Keratinocyte (primary cell): ENCODE data around the gene TAF11L6. TPM values are rescaled to one million over a fixed set of nuclear protein-coding genes. Genes with fewer than 3 reads are reported as not detected.
"Not testable (repeated sequence)": the region's sequence is repeated elsewhere in the genome, so short reads cannot be mapped to it uniquely, and the experiment has no call there.

Experiments used
- DNase-seq: peaks from one replicate; pipeline ENCODE4 v3.0.0-alpha.2; 2011; ENCODE audit warnings: low read depth, missing footprints, low spot score
- FAIRE-seq: peaks from 2 replicates; lab custom pipeline; 2011; peaks lifted over from hg19 to GRCh38; lab: Jason Lieb, UNC
- H2AFZ ChIP-seq: 2 replicates; pipeline ENCODE4 v1.6.0; 2012; ENCODE audit warnings: low read length, control low read depth, inconsistent platforms; ENCODE audit not compliant: control insufficient read depth
- H3K27ac ChIP-seq: 2 replicates; pipeline ENCODE4 v1.5.1; 2011; ENCODE audit warnings: low read length; ENCODE audit not compliant: control insufficient read depth, insufficient read depth
- H3K27me3 ChIP-seq: 3 replicates; pipeline ENCODE4 v1.6.0; 2011; ENCODE audit warnings: low read length; ENCODE audit not compliant: control insufficient read depth, insufficient read depth; ENCODE audit errors: extremely low read depth
- H3K36me3 ChIP-seq, 2 experiments: 2 replicates in 1 of 2; 3 replicates in 1 of 2; pipeline ENCODE4 v1.5.1; 2011; ENCODE audit warnings: low read length in 2 of 2, mild to moderate bottlenecking in 1 of 2; ENCODE audit not compliant: control insufficient read depth in 2 of 2, insufficient read depth in 2 of 2; ENCODE audit errors: extremely low read depth in 1 of 2
- H3K4me1 ChIP-seq: 3 replicates; pipeline ENCODE4 v1.5.1; 2011; ENCODE audit warnings: low read length; ENCODE audit not compliant: control insufficient read depth, insufficient read depth; ENCODE audit errors: extremely low read depth
- H3K4me2 ChIP-seq: 3 replicates; pipeline ENCODE4 v1.6.0; 2011; ENCODE audit warnings: low read depth, low read length; ENCODE audit not compliant: control insufficient read depth, insufficient read depth; ENCODE audit errors: extremely low read depth
- H3K4me3 ChIP-seq, 3 experiments: fragments of 200-600 bp in 1 of 3; sonication (generic) in 1 of 3; 2 replicates in 2 of 3; 3 replicates in 1 of 3; pipeline ENCODE4 v1.5.1; 2011 to 2016; ENCODE audit warnings: low read length in 3 of 3, mild to moderate bottlenecking in 3 of 3, control low read depth in 2 of 3, inconsistent platforms in 1 of 3, low read depth in 1 of 3, mixed read lengths in 1 of 3, mixed run types in 1 of 3, moderate library complexity in 1 of 3; ENCODE audit not compliant: control insufficient read depth in 2 of 3, insufficient read depth in 2 of 3; ENCODE audit errors: extremely low read depth in 1 of 3
- H3K79me2 ChIP-seq: 2 replicates; pipeline ENCODE4 v1.6.0; 2012; ENCODE audit warnings: low read length; ENCODE audit not compliant: control insufficient read depth, insufficient read depth
- H3K9ac ChIP-seq: 3 replicates; pipeline ENCODE4 v1.6.0; 2011; ENCODE audit warnings: low read length; ENCODE audit not compliant: control insufficient read depth, insufficient read depth; ENCODE audit errors: extremely low read depth
- H3K9me1 ChIP-seq: 3 replicates; pipeline ENCODE4 v1.6.0; 2011; ENCODE audit warnings: low read length; ENCODE audit not compliant: control insufficient read depth, insufficient read depth; ENCODE audit errors: extremely low read depth
- H3K9me3 ChIP-seq: 2 replicates; pipeline ENCODE4 v1.5.1; 2012; ENCODE audit warnings: low read depth, low read length; ENCODE audit not compliant: control insufficient read depth
- H4K20me1 ChIP-seq: 3 replicates; pipeline ENCODE4 v1.6.0; 2011; ENCODE audit warnings: low read length; ENCODE audit not compliant: control insufficient read depth, insufficient read depth; ENCODE audit errors: extremely low read depth
- EZH2 ChIP-seq: IDR thresholded peaks from one replicate; pipeline ENCODE4 v1.6.1; 2012; ENCODE audit warnings: inconsistent platforms, mild to moderate bottlenecking, low read length, moderate library complexity
- dilution Hi-C: fragments of 300-500 bp; cut with MboI; formaldehyde crosslinking; loops from one replicate; pipeline ENCODE4 v1.7.0; 2020; ENCODE audit warnings: low sequenced_read_pairs; ENCODE audit not compliant: extremely low pct_ligation_motif_present
- polyA plus RNA-seq, 5 experiments: library from polyadenylated mRNA; depleted of rRNA in 3 of 5; stranded (reverse) in 3 of 5; stranded (forward) in 1 of 5; unstranded in 1 of 5; fragments of >200 nt; gene quantifications; 1 replicate in 1 of 5; 2 replicates in 3 of 5; 3 replicates in 1 of 5; pipeline versions ENCODE4 v1.2.1 to v1.2.3, GENCODE V29; 2011 to 2012; ENCODE audit warnings: missing spikeins in 2 of 5, low read depth in 1 of 5, low replicate concordance in 1 of 5
- TF ChIP-seq, protein P1 (sequence below), 3 experiments: IDR thresholded peaks in 1 of 3; conservative IDR thresholded peaks in 1 of 3; optimal IDR thresholded peaks in 1 of 3; 2 replicates in 2 of 3; 3 replicates in 1 of 3; pipeline versions ENCODE3 to v1.5.1; 2011; ENCODE audit warnings: low read length in 3 of 3, mild to moderate bottlenecking in 3 of 3, moderate library complexity in 2 of 3, control low read depth in 1 of 3, inconsistent platforms in 1 of 3; ENCODE audit not compliant: insufficient read depth in 2 of 3; ENCODE audit errors: extremely low read depth in 1 of 3

The TAF11L6 gene
- polyA plus RNA-seq, 1 donor (not counting 4 experiments of a cell fraction or from before 2014, with no cell fraction given): not detected

DNA sequence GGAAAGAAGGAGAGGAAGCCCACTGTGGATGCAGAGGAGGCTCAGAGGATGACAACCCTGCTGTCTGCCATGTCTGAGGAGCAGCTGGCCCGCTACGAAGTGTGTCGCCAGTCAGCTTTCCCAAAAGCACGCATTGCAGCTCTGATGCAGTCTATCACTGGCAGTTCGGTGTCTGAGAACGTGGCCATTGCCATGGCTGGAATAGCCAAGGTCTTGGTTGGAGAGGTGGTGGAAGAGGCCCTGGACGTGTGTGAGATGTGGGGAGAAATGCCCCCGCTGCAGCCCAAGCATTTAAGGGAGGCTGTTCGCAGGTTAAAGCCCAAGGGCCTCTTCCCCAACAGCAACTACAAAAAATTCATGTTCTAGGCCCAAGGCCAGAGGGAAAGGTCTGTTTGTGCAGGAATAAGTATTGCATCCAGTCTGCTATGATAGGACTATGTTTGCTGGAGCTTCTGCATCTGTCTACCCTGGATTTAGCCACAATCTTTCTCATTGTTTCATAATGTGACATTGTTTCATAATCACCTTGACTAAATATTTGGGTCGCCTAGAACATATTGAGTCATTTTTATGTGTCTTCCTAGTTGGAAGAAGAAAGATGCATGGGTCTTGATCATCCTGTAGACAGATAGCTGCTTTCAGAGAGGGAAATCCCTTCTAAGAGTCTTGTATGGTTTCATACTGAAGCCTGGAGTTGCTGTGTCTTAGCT, 41.9 kb upstream of the TAF11L6 start:
- H2AFZ ChIP-seq, H3K4me1 ChIP-seq, H3K9me1 ChIP-seq, FAIRE-seq, H3K27me3 ChIP-seq, dilution Hi-C loops, H3K4me3 ChIP-seq, H3K9ac ChIP-seq, H3K27ac ChIP-seq, H3K9me3 ChIP-seq, DNase-seq, H3K36me3 ChIP-seq, H4K20me1 ChIP-seq, H3K79me2 ChIP-seq, H3K4me2 ChIP-seq: not testable (repeated sequence)

DNA sequence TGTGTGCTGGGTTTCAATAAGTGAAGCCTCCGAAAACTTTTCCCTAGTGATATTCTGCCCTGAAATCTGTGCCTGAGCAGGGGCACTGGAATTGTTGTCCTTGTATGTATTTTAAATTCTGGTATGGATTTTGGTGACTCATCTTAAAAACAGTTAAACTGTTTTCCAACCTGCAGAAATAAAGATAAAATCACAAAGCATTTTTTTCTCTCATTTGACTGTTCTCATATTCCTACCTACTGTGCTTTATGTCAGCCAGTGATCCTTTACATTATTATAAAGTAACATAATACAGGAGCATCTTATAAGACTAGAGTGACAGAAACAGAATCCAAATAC, 41.3 kb upstream of the TAF11L6 start:
- H3K79me2 ChIP-seq: no peaks in the 10 kb centered on the region
- no peak for DNase-seq
- no peak overlapping the region for H3K4me2 ChIP-seq
- no peaks in the 10 kb centered on the region for H3K36me3 ChIP-seq
- FAIRE-seq: no peak
- dilution Hi-C loops: no loop called here
- H3K27me3 ChIP-seq: no peaks in the 10 kb centered on the region
- H3K4me3 ChIP-seq: no peak overlapping the region
- no peaks in the 10 kb centered on the region for H4K20me1 ChIP-seq
- TF ChIP-seq, protein P1, sequence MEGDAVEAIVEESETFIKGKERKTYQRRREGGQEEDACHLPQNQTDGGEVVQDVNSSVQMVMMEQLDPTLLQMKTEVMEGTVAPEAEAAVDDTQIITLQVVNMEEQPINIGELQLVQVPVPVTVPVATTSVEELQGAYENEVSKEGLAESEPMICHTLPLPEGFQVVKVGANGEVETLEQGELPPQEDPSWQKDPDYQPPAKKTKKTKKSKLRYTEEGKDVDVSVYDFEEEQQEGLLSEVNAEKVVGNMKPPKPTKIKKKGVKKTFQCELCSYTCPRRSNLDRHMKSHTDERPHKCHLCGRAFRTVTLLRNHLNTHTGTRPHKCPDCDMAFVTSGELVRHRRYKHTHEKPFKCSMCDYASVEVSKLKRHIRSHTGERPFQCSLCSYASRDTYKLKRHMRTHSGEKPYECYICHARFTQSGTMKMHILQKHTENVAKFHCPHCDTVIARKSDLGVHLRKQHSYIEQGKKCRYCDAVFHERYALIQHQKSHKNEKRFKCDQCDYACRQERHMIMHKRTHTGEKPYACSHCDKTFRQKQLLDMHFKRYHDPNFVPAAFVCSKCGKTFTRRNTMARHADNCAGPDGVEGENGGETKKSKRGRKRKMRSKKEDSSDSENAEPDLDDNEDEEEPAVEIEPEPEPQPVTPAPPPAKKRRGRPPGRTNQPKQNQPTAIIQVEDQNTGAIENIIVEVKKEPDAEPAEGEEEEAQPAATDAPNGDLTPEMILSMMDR (optimal IDR thresholded peaks at IDR 0.05 in 1 of 3, IDR thresholded peaks at IDR 0.05 in 1 of 3, conservative IDR thresholded peaks at IDR 0.05 in 1 of 3; ENCODE audit: extremely low read depth in 1 of 3, insufficient read depth in 2 of 3, low read length in 3 of 3): no peak
- no peak for TF ChIP-seq EZH2
- no peak overlapping the region for H3K27ac ChIP-seq
- H3K4me1 ChIP-seq: no peaks in the 10 kb centered on the region
- H3K9me3 ChIP-seq: no peaks in the 10 kb centered on the region
- H2AFZ ChIP-seq: no peak overlapping the region
- no peaks in the 10 kb centered on the region for H3K9me1 ChIP-seq
- H3K9ac ChIP-seq: no peak overlapping the region

DNA sequence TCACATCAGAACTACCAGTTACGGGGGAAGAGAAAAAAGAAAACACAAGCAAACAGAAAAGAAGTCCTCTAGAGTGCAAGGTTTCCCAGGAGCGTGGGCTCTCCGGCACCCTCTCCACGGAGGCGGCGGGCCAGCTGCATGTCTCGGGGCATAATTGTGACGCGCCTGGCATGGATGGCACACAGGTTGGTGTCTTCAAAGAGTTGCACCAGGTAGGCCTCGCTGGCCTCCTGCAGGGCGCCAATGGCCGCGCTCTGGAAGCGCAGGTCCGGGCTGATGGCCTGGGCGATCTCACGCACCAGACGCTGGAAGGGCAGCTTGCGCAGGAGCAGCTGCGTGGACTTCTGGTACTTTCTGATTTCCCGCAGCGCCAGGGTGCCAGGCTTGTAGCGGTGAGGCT, 37.2 kb upstream of the TAF11L6 start:
- H3K27me3 ChIP-seq, H4K20me1 ChIP-seq, H2AFZ ChIP-seq, H3K9ac ChIP-seq, H3K79me2 ChIP-seq, dilution Hi-C loops, FAIRE-seq, DNase-seq, H3K4me1 ChIP-seq, H3K4me2 ChIP-seq, H3K4me3 ChIP-seq, H3K36me3 ChIP-seq, H3K9me3 ChIP-seq, H3K27ac ChIP-seq, H3K9me1 ChIP-seq: not testable (repeated sequence)
